T47D (cell line): ENCODE results near the gene CYP19A1.

Experiments
- DNase-seq, 2 experiments: peaks; one replicate each; pipeline versions ENCODE4 v3.0.0 to v3.0.0-alpha.2; 2011 to 2012; ENCODE audit warnings: low read depth in 1 of 2, low spot score in 1 of 2
- JUND ChIP-seq: IDR thresholded peaks from 2 replicates; pipeline ENCODE4 v1.6.1; 2012; ENCODE audit warnings: low read depth
- in situ Hi-C: cut with HindIII; loops from 2 replicates; pipeline ENCODE4 v1.10.0; 2016; ENCODE audit warnings: low sequenced_read_pairs, low pct_unique_long_range_greater_than_20kb

The CYP19A1 gene

DNA sequence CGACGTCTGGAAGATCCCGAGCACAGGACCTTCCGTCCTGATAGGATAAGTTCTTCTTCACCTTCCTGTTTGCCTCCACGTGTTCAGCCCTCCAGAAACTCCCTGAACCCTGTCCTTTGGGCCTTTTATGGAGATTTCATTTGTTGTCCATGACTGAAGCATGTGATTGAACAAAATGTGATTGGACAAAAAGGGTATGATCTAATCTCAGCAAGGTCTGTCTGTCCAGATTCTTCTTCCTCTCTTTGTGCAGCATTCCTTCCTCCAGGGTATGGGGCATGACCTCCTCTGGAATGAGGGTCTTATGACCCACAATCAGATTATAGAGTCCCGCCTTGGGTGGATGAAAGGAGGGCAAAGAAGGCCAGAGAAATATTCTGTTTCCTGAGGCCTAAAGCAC, at the start of gene CYP19A1:
Gene CYP19A1 (minus strand): TSS at position 101 of the 400 bp plus-strand sequence. CDS start 95,684 bp downstream, outside the sequence.
- TF ChIP-seq JUND: no peak
- DNase-seq: no peak
- in situ Hi-C loops: no loop called here

DNA sequence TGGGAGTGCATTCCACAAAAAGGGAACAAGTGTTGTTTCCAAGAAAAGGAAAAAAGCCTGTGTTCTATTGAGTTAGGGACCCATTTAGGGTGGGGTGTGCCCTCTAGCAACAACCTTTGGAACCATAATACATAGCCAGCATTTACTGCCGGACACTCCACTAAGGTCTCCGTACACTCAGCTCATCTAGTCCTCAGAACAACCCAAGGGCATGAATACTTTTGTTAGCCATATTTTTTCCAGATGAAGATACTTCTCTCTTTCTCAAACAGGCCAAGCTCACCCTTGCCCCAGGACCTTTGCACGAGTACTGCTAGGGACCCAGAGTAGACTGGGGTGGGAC, 49.3 kb upstream of the CYP19A1 start:
- no peak for TF ChIP-seq JUND
- in situ Hi-C loops: no loop called here
- DNase-seq: no peak

DNA sequence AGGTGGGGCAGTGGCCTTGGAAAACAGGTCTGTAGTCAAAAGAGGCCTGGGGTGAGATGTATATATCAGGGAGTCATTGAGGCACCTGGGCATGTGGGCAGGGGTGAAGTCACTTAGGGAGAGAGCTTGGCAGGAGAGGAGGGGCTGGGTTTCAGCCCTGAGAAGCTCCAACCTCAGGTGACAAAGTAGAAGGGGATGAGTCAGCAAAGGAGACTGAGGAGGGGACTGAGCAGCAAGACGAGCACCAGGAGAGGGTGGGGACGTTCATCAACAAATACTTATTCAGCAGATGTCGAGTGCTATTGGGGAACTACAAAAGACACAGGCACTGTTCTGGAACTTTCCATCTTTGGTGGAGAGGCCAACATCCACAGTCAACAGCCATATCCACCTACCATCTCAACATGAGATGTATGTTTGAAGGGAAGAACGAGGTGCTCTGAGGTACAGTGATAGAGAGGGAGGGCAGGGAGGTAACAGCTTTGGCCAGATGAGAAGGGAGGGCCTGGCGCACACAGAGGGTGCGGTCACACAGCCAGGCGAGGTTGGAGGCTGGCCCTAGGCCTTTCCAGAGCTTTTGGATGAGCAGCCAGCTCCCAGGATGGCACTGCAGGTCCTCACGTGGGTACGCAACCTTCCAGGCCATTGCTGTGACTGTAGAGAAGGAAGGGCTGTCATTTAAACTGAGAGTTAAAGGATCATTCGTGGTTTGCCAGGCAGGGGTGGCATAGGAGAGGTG, 48.7 kb upstream of the CYP19A1 start:
- no peak for DNase-seq
- in situ Hi-C loops: no loop called here
- no peak for TF ChIP-seq JUND

DNA sequence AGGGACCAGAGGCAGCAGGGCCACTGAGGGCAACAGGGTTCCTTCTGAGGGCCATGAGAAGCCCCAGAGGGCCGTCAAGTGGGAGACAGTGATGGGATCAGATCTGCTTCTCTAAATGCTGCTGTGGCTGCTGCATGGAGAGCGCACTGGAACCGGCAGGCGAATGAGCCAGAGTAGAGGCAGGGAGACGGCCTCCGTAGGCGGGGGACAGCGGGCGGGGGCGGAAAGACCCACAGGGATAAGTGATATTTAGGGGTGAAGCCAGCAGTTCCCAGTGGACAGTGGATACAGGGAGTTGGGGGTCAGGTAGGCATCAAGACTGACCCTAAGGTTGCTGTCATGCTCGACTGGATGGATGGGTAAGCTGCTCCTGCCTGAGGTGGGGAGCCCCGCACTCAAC, 48.1 kb upstream of the CYP19A1 start:
- TF ChIP-seq JUND: no peak
- DNase-seq: no peak
- in situ Hi-C loops: no loop called here

DNA sequence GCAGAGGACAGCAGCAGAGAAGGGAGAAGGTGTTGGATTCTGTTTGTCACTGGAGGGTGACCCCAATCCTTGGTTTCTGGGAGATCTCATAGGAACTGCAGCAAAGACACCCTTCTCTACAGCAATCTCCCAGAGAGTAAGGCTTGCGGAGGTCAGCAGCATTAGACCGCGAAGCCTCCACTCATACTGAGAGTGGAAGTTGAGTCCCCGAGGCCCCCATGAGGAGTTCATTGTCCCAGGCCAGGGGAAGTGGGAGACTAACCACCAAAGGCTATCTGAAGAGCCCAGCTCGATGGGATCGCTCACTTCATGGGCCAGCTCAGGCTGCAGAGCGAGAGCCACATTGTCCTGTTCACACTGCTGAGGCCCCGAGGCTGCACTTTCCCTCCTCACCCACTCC, 47.6 kb upstream of the CYP19A1 start:
- no peak for TF ChIP-seq JUND
- in situ Hi-C loops: no loop called here
- DNase-seq: no peak

DNA sequence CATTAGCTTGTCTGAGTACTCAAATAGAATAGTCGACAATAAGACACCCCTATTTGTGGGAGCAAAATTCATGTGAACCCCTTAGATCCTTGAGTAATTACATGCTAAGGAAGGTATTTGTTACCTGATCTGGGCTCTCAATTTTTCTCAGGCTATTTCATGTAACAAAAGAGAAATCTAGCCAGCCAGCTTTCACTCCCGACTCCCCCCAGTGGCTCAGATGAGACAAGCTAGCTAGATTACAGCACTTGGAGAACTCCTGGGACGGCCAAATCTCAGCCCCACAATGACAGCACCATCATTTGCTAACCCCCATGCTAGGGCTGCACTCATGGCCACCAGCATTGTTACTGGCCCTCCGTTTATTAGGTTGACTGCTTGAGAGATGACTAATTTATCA, 44.4 kb upstream of the CYP19A1 start:
- no peak for TF ChIP-seq JUND
- DNase-seq: peak in 1 of 2 experiments; percentile 62
- in situ Hi-C loops: no loop called here

DNA sequence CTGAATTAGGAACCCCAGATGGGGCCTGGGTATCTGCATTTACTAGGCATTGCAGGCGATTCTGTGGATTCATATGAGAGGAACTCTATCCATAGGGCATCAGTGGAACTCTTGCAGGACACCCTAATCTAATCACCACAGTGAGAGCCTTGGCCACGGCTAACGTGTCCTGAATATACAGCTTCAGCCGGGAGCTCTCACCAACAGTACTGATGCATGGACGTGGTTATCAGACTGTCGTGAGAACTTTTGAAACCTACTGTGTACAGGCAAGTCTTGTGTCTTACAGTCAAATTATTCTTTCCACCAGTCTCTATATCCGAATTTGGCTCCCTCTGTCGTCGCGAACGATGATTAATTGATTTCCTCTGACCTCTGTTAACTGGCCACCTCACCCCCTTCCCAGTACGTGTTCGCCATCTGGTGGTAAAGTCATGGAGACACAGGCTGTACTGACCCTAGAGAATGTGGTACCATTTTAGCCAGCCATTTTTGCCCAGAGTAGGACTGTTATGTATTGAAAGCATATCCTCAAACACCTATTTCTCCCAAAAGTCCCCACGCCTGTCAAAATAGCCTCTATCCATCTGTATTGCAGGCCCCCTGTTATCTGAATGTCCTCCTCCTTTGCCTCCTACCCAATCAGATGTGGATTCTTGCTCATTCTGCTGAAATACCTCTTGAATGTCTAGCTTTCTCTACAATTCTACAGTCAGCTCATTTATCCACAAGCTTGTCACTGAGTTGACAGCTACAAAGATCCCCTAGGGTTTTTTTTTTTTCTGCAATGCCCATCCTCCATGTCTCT, 42.8 kb upstream of the CYP19A1 start:
- in situ Hi-C loops: no loop called here
- DNase-seq: peak; percentile 49 to 82

DNA sequence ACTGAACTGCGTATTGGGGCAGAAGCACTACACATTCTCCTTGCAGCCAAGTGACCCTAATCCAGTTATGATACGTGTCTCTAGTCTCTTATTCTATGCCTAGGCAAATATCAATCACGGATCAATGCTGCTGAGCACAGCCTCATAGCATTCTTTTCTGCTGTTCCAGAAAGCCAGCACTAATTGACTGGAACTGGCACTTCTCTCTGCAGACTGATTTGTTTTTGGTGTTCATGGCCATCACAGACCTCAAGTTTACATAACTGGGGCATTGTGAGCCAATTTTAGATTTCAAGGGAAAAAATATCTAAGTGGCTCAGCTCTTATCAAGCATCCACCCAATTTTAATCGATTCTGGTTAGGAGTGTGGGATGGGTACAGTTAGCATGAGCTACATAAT, 41.0 kb upstream of the CYP19A1 start:
- in situ Hi-C loops: no loop called here
- no peak for DNase-seq
- TF ChIP-seq JUND: no peak

More for the DNA sequence above, 42.8 kb upstream of the CYP19A1 start:
- TF ChIP-seq JUND: no peak

DNA sequence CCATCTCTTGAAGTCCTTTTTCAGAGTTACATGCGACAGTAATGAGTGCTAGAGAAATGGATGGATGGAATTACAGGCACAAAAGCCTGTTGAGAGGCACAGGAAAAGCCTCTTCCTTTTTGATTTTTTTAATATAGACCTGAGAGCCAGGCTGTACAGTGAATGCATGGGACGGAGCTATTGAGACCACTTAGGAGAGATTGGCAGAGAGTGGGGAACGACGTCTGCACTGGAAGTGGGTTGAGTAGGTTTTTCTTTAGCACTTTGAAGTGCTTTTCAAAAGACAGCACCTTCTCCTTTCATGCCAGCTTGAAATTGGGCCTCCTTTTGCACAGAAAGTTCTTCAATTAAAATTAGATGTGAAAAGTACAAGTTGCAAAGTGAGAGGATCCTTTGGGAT, 40.0 kb upstream of the CYP19A1 start:
- no peak for DNase-seq
- in situ Hi-C loops: no loop called here
- TF ChIP-seq JUND: no peak

DNA sequence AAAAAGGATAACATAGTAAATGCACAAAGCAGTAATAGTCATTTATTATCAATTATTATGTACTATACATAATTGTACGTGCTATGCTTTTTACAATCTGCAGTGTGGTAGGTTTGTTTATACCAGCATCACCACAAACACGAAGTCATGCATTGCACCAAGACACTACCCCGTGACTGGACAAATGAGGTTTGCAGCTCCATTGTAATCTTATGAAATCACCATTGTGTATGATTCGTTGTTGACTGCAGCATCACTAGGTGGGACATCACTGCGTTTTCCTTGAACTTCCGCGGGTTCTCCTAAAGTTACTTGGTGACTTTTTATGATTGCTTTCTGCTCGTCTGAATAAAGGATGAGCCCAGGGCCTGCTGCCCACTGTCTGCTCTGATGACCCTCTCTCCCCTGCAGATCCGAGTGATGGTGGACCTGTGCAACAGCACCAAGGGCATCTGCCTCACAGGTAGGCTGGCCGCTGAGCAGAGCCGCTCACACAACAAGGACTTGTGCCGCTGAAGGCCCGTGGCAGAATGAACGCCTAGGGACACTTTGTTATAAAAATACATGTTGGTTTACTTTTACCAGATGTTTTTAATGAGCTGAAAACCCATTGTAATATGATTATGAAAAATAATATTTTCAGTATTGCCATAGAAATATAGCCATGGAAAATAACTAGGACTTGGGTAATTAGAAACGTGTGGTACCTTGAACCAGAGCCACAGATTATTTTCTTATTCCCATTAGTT, 38.8 kb upstream of the CYP19A1 start:
- DNase-seq: no peak
- TF ChIP-seq JUND: no peak
- in situ Hi-C loops: no loop called here

DNA sequence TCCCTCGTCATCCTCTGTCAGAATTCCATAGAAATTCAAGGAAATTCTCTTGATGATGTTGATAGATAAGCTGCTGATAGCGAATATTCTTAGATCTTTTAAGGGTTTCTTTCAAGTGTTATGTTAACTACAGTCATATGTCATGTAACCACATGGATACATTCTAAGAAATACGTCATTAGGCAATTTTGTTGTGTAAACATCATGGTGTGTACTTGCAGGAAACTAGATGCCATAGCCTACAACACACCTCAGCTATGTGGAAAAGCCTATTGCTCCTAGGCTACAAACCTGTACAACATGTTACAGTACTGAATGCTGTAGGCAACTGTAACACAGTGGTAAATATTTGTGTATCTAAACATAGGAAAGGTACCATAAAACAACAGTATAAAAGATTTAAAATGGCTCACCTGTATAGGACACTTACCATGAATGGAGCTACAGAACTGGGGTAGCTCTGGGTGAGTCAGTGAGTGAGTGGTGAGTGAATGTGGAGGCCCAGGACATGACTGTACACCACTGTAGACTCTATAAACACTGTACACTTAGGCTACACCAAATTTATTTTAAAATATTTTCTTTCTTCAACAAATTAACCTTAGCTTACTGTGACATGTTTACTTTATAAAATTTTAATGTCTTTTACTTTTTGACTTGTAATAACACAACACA, 37.7 kb upstream of the CYP19A1 start:
- peak in 1 of 2 experiments; percentile 44 for DNase-seq
- TF ChIP-seq JUND: no peak
- in situ Hi-C loops: no loop called here

DNA sequence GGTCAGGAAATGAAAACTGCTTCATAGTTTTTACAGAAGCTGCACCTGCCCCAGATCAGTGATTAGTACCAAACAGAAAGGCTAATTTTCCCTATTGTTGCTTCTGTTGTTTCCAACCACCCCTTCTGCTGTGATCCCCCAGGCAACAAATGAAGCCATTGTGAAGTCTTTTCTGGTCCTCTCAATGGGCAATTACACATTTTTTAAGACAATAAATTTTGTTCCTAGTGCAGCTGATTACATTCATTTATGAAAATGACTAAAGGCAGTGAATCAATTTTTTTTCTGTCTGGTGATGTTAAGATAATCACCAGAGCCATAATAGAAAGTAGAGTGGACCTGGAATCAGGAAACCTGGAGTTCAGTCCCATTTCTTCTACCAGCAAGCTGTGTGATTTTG, 35.7 kb upstream of the CYP19A1 start:
- TF ChIP-seq JUND: no peak
- DNase-seq: no peak
- in situ Hi-C loops: no loop called here
